Measurements from ENCODE around the gene ALDH3A1. TPM values are rescaled to one million over a fixed set of nuclear protein-coding genes. Genes with fewer than 3 reads are reported as not detected.

Gene ALDH3A1
- total RNA-seq, result 0.73 and 4.0 TPM in 2 replicates

DNA sequence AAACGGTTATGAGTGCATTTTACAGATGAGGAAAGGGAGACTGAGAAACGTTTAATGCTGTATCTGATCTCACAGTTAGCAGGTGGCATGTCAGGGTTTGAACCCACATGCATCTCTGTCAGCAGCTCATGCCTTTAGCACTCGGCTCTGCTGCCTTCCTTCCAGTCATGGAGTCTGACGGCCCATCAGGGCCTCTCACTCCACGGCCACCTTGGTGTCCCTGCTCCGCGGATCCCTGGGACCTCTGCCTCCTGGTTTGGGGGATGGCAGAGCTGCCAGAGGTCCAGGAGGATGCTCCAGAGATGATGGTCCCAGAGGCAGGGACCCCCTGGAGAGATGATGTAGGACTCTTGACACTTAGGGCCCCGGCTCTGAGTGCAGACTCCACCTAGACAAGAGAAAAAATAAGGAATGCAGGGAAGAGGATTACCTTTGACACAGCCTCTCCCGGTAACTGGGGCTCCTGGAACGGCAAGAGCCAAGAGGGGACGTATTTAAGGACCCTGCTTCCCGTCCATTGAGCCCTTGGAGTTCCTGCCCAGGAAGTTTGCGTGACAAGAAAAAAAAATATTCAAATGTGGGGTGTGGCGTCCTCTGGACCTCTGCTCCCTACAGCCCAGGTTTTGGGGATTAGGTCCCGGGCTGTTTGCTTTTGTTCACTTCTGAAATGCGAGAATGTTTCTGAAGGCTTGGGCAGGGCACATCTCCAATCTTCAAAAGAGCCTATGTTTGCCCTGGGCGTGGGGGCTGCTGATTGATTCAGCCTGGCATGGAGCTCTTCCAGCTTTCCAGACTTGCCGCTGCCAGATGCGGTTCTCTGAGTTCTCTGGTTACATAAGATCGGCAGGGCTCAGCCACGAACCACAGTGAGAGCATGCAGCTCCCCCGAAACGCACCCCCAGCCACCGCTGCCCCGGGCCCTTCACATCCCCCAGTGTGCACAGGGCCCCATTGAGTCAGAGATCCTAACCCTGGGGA, at the start of gene ALDH3A1:
ALDH3A1 (minus strand) TSS at position 470 of the 978 bp plus-strand sequence. CDS start 3,169 bp downstream, outside the sequence.

DNA sequence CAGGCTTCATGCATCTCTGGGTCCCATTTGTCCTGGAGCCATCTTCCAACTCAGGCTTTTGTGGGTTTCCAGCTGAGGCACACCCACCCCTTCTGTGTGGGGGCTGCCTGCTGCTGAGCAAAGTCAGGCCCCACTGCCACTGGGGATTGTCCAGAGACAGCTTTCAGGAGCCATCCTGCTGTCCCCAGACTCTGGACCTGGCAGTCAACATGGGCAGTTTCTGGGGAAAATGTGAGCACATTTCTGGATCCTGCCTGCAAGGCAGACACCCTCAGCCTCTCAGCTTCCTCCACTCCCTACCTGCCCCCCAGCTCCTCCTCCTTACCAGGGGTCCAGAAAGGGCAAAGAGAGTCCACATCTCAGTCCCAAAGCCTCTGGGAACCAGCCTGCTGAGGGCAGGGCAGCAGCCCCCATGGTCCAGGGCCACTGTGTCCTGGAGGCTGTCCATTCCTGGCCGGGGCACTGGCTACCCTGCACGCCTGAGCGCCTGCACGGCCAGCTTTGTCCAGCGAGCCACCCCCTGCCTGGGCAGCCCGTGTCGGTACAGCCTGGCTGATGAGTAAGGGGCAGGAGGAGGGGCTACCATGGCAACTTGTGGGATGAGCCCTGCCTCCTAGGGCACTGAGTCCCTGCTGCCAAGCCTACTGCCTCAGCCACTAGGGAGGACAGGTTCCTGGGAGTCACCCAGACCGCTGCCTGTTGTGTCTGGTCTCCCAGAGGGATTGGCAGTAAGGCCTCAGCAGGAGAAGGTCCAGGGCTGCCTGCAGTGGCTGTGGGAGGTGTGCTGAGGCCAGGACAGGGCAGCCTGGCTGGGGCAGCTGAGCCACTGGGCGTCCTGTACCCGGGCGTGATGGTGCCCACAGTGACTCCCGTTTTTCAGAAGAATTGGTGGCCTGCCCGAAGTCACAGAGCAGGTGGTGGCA, 31.7 kb downstream of the ALDH3A1 start, which contains the start of gene SLC47A2:
SLC47A2 (minus strand) TSS at position 477 of the 923 bp plus-strand sequence; CDS start at position 448, 29 bp downstream.

Other genes with a start within 250 kb of the ALDH3A1 start
- 1.5 and 7.5 TPM in 2 replicates for gene SLC47A1, start 214.4 kb downstream of the ALDH3A1 start, total RNA-seq
- gene ALDH3A2, start 99.5 kb downstream of the ALDH3A1 start, total RNA-seq, result 81.9 and 135 TPM in 2 replicates
- gene SLC47A2, start 31.7 kb downstream of the ALDH3A1 start, total RNA-seq, result not detected in 2 replicates
- gene ULK2, start 119.6 kb upstream of the ALDH3A1 start, total RNA-seq, result 10.4 and 11.9 TPM in 2 replicates
- gene AKAP10, start 229.5 kb upstream of the ALDH3A1 start, total RNA-seq, result 13.0 and 13.3 TPM in 2 replicates